OCI-LY1 (cell line): ENCODE measurements around the gene RRAS.

Source experiments
- EZH2 ChIP-seq: fragments of 200-600 bp; sonication (generic), shearing (Covaris generic); IDR thresholded peaks from 2 replicates; pipeline ENCODE4 v1.8.0; 2017; ENCODE audit warnings: borderline replicate concordance, mixed run types, mild to moderate bottlenecking, antibody characterized with exemption, low read length, moderate library complexity, mixed read lengths
- TF ChIP-seq, protein P1 (sequence below): fragments of 200-600 bp; sonication (generic), shearing (Covaris generic); IDR thresholded peaks from 2 replicates; pipeline ENCODE4 v1.5.1; 2017; ENCODE audit warnings: mild to moderate bottlenecking, antibody characterized with exemption, low read length, moderate library complexity, mixed read lengths

DNA sequence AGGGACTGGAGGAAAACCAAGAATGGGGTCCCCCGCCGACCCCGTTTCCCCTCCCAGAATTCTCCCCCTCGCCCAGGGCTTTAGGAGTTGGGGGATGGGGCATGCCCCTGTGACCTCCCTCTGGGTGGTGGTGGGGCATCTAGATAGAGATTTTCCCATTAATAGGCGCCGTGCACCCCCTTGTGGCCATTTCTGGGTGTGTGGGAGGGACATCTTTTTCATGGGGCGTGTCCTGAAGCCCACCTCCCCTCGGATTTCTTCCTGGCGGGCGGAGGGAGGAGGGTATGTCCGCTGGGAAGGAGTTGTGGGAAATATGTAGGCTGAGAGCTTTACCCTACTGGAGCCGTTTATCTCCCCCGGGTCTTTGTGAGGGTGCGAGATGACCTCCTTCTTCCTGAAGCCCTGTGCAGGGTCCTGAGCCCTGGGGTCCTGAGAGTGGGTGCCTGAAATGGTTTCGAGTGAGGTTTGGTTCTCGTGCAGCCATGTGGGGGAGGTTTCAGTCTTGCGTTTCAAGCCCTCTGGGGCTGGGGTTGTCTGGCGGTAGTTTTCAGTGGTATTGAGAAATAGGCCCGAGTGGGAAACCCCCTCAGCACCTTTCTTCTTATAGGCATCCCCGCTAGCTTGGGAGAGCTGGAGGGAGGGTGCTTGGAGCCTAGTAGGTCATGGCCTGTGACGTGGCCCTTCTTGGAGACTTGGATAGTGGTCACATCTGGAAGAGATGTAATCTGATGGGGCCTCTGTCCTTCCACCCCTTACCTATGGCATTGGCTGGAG is 38.1 kb upstream of the RRAS start:
- TF ChIP-seq, protein P1, sequence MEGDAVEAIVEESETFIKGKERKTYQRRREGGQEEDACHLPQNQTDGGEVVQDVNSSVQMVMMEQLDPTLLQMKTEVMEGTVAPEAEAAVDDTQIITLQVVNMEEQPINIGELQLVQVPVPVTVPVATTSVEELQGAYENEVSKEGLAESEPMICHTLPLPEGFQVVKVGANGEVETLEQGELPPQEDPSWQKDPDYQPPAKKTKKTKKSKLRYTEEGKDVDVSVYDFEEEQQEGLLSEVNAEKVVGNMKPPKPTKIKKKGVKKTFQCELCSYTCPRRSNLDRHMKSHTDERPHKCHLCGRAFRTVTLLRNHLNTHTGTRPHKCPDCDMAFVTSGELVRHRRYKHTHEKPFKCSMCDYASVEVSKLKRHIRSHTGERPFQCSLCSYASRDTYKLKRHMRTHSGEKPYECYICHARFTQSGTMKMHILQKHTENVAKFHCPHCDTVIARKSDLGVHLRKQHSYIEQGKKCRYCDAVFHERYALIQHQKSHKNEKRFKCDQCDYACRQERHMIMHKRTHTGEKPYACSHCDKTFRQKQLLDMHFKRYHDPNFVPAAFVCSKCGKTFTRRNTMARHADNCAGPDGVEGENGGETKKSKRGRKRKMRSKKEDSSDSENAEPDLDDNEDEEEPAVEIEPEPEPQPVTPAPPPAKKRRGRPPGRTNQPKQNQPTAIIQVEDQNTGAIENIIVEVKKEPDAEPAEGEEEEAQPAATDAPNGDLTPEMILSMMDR, result peak; percentile 80
- no peak for TF ChIP-seq EZH2
